ENCODE data around the gene SPOCK3.

Gene SPOCK3

DNA sequence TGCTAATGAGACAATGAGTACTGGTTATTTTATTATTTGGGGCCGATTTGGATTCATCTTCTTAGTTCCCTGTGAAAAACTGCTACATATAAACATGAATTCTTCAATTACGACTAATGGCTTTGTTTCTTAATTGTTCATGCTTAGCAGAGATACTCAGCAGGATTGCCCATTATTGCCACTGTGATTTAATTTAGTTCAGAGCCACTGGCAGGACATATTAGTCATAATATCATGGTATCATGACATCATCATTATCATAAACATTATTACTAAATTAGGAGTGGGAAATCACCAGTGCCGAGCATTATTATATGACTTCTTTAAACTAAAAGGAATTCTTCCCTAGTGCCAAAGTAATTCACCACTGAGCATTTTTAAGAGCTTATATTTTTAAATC, 201.4 kb downstream of the SPOCK3 start:
- Mint-ChIP-seq H3K36me3 (ENCODE audit: low read depth) (no peaks in the 10 kb centered on the region), H3K9me3 (no peaks in the 10 kb centered on the region), H3K4me3 (no peak overlapping the region), H3K27me3 (ENCODE audit: low read depth, poor library complexity) (no peaks in the 10 kb centered on the region), H3K27ac (no peak overlapping the region), H3K4me1 (no peaks in the 10 kb centered on the region)
- DNase-seq, result no peak
- TF ChIP-seq, protein P1, sequence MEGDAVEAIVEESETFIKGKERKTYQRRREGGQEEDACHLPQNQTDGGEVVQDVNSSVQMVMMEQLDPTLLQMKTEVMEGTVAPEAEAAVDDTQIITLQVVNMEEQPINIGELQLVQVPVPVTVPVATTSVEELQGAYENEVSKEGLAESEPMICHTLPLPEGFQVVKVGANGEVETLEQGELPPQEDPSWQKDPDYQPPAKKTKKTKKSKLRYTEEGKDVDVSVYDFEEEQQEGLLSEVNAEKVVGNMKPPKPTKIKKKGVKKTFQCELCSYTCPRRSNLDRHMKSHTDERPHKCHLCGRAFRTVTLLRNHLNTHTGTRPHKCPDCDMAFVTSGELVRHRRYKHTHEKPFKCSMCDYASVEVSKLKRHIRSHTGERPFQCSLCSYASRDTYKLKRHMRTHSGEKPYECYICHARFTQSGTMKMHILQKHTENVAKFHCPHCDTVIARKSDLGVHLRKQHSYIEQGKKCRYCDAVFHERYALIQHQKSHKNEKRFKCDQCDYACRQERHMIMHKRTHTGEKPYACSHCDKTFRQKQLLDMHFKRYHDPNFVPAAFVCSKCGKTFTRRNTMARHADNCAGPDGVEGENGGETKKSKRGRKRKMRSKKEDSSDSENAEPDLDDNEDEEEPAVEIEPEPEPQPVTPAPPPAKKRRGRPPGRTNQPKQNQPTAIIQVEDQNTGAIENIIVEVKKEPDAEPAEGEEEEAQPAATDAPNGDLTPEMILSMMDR (IDR thresholded peaks at IDR 0.05), result no peak

DNA sequence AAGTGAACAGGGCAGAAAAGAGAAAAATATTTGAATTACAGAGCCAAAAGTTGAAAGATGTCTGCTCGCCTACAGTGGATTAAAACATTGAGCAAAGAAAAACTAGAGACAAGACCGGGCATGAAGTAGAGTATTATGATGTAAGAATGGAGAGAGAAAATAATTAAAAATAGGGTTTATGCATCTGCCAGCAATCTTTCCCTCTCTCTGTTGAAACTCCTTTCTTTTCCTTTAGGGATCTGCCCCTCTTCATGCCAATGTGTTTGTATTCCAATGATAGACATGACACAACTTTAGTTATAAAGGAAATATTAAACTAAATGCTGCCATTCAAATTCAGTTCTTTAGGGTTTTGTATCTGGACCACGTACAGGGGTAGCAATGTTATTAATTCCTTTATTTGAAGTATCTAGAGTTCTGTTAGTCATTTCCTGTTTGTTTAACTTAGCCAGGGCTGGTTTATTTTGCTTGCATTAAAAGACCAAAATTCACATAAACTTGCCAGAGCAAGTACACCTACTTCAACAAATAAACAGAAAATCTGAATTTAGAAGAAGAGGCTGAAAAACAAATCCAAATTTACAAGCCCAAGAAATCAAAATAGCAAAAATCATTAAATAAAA, 202.6 kb downstream of the SPOCK3 start:
- no peak overlapping the region for H3K4me3 Mint-ChIP-seq
- H3K27me3 Mint-ChIP-seq (ENCODE audit: low read depth, poor library complexity), result no peaks in the 10 kb centered on the region
- no peaks in the 10 kb centered on the region for H3K9me3 Mint-ChIP-seq
- TF ChIP-seq, protein P1 (IDR thresholded peaks at IDR 0.05), result no peak
- no peak overlapping the region for H3K27ac Mint-ChIP-seq
- no peak for DNase-seq
- no peaks in the 10 kb centered on the region for H3K4me1 Mint-ChIP-seq
- H3K36me3 Mint-ChIP-seq (ENCODE audit: low read depth), result no peaks in the 10 kb centered on the region

DNA sequence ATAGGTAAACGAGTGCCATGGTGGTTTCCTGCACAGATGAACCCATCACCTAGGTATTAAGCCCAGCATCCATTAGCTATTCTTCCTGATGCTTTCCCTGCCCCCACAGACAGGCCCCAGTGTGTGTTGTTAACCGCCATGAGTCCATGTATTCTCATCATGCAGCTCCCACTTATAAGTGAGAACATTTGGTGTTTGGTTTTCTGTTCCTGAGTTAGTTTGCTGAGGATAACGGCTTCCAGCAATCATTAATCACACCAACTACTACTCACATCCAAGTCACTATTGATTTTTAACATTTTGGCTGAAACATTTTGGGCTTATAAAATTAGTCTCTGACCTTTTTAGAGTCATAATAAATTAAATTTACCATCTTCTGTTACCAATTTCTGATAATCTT, 205.3 kb downstream of the SPOCK3 start:
- H3K9me3 Mint-ChIP-seq, result no peaks in the 10 kb centered on the region
- no peak for DNase-seq
- no peaks in the 10 kb centered on the region for H3K27me3 Mint-ChIP-seq (ENCODE audit: low read depth, poor library complexity)
- no peaks in the 10 kb centered on the region for H3K4me1 Mint-ChIP-seq
- TF ChIP-seq, protein P1 (IDR thresholded peaks at IDR 0.05), result no peak
- H3K27ac Mint-ChIP-seq, result no peak overlapping the region
- H3K4me3 Mint-ChIP-seq, result no peak overlapping the region
- H3K36me3 Mint-ChIP-seq (ENCODE audit: low read depth), result no peaks in the 10 kb centered on the region

DNA sequence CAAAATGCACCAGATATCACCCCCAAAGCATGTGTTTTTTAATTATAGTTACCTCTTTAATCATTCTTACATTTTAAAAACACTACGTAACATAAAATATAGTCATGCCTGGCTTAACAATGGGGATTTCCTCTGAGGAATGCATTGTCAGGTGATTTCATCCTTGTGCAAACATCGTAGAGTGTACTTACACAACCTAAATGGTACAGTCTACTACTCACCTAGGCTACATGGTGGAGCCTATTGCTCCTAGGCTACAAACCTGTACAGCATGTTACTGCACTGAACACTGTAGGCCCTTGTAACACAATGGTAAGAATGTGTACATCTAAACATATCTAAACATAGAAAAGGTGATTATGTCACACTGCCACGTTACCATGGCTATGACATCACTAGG, 208.6 kb downstream of the SPOCK3 start:
- Mint-ChIP-seq H3K9me3 (no peaks in the 10 kb centered on the region), H3K4me1 (no peaks in the 10 kb centered on the region), H3K36me3 (ENCODE audit: low read depth) (no peaks in the 10 kb centered on the region), H3K27me3 (ENCODE audit: low read depth, poor library complexity) (no peaks in the 10 kb centered on the region), H3K27ac (no peak overlapping the region), H3K4me3 (no peak overlapping the region)
- no peak for DNase-seq
- TF ChIP-seq, protein P1 (IDR thresholded peaks at IDR 0.05), result no peak

DNA sequence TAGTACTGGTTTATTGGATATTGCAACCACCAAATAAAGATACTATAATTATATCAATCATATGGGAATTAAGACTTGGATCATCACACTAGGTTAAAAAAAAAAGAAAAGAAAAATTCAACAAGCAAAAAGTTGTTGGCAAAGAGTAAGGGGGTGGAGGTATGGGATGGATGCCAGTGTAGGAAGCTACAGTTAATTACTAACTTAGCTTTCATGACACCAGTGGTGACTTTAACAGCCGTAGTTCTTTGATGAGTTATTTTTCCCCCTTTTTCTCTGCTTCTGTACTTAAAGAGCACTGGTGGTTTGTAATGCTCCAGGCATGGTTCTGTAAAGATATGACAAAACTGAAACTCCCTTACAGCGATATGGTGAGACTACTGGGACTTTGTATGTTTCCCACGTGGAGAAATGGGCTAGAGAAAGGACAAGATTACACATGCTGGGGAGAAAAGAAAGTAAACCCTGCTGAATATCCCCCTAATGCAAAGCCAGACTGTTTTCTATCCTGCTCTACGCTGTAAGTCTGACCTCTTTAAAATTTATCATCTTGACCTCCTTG, 210.8 kb downstream of the SPOCK3 start:
- no peak overlapping the region for H3K4me3 Mint-ChIP-seq
- H3K27me3 Mint-ChIP-seq (ENCODE audit: low read depth, poor library complexity), result peaks cover 1% of the 10 kb centered on the region
- DNase-seq, result no peak
- TF ChIP-seq, protein P1 (IDR thresholded peaks at IDR 0.05), result no peak
- no peaks in the 10 kb centered on the region for H3K36me3 Mint-ChIP-seq (ENCODE audit: low read depth)
- no peaks in the 10 kb centered on the region for H3K9me3 Mint-ChIP-seq
- H3K27ac Mint-ChIP-seq, result no peak overlapping the region
- no peaks in the 10 kb centered on the region for H3K4me1 Mint-ChIP-seq

DNA sequence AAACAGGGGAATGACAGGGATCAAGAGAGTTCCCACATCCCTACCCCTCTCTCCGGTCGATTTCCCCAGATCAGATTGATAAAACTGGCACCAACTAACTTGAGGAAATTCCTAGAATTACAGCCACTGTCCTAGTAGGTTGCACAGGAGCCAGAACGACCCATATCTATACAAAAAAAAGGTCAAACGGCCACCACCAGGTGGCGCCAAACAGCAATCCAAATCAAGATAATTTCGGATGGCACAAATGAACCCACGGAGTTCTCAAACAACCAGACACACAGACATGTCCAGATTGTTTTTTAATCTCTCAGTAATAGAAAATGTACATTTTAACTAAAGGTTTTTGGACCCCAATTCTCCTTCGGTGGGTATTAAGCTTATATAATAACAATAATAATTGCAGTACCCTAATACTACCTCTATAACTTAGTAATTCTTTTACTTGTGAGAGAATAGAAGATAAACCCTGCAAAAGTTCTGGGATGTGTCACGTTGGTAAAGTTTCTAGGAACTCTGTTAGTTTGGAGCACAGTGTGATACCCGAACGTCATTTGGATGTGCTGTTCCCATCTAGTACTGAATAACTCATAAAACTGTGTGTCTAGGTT, 212.6 kb downstream of the SPOCK3 start:
- TF ChIP-seq, protein P1 (IDR thresholded peaks at IDR 0.05), result peak; percentile 80
- Mint-ChIP-seq H3K27me3 (ENCODE audit: low read depth, poor library complexity) (peaks cover 4% of the 10 kb centered on the region), H3K36me3 (ENCODE audit: low read depth) (no peaks in the 10 kb centered on the region), H3K27ac (no peak overlapping the region), H3K4me1 (no peaks in the 10 kb centered on the region), H3K4me3 (no peak overlapping the region), H3K9me3 (no peaks in the 10 kb centered on the region)
- DNase-seq, result peak; percentile 80
